Measurements from ENCODE around the gene CHADL.

DNA sequence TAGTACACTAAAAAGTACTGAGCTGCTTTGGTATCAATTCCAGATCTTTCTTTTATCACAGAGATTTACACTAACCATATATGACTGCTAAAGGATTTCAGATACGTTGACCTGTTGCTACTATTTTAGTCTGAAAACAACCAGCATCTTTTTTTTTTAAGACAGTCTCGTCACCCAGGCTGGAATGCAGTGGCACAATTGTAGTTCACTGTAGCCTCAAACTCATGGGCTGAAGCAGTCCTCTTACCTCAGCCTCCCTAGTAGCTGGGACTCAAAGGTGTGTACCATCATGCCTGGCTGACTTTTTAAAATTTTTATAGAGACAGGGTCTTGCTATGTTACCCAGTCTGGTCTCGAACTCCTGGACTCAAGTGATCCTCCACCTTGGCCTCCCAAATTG is 59.8 kb downstream of the CHADL start:
- TF ChIP-seq, protein P1, sequence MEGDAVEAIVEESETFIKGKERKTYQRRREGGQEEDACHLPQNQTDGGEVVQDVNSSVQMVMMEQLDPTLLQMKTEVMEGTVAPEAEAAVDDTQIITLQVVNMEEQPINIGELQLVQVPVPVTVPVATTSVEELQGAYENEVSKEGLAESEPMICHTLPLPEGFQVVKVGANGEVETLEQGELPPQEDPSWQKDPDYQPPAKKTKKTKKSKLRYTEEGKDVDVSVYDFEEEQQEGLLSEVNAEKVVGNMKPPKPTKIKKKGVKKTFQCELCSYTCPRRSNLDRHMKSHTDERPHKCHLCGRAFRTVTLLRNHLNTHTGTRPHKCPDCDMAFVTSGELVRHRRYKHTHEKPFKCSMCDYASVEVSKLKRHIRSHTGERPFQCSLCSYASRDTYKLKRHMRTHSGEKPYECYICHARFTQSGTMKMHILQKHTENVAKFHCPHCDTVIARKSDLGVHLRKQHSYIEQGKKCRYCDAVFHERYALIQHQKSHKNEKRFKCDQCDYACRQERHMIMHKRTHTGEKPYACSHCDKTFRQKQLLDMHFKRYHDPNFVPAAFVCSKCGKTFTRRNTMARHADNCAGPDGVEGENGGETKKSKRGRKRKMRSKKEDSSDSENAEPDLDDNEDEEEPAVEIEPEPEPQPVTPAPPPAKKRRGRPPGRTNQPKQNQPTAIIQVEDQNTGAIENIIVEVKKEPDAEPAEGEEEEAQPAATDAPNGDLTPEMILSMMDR (IDR thresholded peaks at IDR 0.05) = no peak
- no peak for TF ChIP-seq POLR2A (IDR thresholded peaks at IDR 0.05)
